IPS-11a (cell line): ENCODE data around the gene CEACAM16.
"Not testable (repeated sequence)": the region's sequence is repeated elsewhere in the genome, so short reads cannot be mapped to it uniquely, and the experiment has no call there.

Experiments
- H3K4me3 ChIP-seq: one replicate; pipeline ENCODE4 v1.5.1; 2013; ENCODE audit warnings: low read depth, low read length, control low read depth

CEACAM16 gene

DNA sequence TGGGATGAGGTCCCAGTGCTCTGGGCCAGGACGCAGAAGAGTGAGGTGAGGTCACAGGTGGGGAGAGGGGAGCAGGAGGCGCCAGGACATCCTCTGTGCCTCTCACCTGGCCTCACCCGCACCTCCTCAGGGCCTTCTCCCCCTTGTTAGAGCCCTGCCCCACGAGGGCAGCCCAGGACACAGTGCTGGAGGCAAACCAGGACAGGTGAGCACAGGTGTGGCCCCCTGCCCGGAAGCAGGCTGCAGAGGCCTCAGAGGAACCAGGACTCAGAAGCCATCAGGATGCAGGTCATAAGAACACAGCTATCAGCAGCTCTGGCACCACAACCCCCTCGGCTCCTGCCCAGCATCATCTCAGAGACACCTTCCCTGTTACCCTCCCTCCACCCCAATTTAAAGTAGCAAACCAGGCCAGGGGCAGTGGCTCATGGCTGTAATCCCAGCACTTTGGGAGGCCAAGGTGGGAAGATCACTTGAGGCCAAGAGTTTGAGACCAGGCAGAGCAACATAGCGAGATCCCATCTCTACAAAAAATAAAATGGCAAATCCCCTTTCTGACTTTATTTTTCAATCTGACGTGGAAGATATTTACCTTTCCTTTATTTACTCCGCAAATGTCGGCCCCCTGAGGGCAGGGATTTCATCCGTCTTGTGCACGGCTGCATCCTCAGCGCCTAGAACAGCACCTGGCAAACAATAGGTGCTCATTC, at the start of gene CEACAM16:
Gene CEACAM16, plus strand, starts transcription at position 660 of the 710 bp plus-strand sequence. CDS start 2,306 bp downstream, outside the sequence.
- no peak within 1 kb of the TSS for H3K4me3 ChIP-seq

DNA sequence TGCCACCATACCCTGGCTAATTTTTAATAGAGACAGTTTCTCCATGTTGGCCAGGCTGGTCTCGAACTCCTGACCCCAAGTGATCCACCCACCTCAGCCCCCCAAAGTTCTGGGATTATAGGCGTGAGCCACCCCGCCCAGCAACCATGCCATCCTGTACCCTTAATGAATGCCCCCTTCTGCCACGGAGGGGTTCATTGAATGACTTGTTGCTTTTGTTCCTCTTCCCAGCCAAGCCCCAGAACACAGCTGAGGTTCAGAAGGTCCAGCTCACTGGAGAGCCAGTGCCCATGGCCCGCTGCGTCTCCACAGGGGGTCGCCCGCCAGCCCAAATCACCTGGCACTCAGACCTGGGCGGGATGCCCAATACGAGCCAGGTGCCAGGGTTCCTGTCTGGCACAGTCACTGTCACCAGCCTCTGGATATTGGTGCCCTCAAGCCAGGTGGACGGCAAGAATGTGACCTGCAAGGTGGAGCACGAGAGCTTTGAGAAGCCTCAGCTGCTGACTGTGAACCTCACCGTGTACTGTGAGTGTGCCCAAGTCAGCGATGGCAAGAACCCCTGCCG, 49.3 kb upstream of the CEACAM16 start:
- no peak overlapping the region for H3K4me3 ChIP-seq

- no peak overlapping the region for H3K4me3 ChIP-seq
Measured at GRCh38 chr19:44653343-44653742, 45.6 kb upstream of the CEACAM16 start.

- H3K4me3 ChIP-seq = no peak overlapping the region
Measured at GRCh38 chr19:44653977-44654774, 44.8 kb upstream of the CEACAM16 start.

- H3K4me3 ChIP-seq = no peak overlapping the region
Measured at GRCh38 chr19:44657211-44657921, 41.6 kb upstream of the CEACAM16 start.

DNA sequence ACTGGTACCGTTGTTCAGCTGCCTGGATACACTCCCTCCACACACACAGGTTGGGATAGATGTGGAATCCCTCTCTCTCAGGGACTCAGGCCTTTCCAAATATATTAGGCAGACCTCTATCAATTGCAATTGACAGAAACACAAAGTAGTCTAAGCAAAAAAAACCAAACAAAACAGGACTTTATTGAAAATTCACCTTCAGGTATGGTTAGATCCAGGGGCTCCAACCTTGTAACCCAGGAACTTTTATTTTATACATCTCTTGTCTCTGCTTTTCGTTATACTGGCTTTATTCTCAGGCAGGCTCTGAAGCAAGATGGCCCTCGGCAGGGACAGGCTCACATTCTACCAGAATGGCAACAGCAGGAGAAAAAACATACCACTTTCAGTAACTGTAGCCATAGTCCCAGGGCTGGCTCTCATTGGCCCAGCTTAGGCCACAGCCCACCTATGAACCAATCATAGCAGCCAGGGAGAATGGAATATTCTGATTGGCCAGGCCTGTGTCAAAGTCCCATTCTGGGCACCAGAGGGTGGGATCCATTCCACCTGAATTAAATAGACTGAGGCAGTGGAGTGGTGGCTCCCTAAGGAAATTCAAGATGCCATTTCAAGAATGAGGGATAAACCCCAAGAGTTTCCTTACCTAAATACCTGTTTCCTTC, 40.8 kb upstream of the CEACAM16 start:
- no peak overlapping the region for H3K4me3 ChIP-seq

GRCh38 chr19:44660081-44660480, 38.9 kb upstream of the CEACAM16 start:
- no peak overlapping the region for H3K4me3 ChIP-seq

- H3K4me3 ChIP-seq = no peak overlapping the region
Measured at GRCh38 chr19:44661205-44661604, 37.7 kb upstream of the CEACAM16 start.

- no peak overlapping the region for H3K4me3 ChIP-seq
Measured at GRCh38 chr19:44661904-44662303, 37.0 kb upstream of the CEACAM16 start.

DNA sequence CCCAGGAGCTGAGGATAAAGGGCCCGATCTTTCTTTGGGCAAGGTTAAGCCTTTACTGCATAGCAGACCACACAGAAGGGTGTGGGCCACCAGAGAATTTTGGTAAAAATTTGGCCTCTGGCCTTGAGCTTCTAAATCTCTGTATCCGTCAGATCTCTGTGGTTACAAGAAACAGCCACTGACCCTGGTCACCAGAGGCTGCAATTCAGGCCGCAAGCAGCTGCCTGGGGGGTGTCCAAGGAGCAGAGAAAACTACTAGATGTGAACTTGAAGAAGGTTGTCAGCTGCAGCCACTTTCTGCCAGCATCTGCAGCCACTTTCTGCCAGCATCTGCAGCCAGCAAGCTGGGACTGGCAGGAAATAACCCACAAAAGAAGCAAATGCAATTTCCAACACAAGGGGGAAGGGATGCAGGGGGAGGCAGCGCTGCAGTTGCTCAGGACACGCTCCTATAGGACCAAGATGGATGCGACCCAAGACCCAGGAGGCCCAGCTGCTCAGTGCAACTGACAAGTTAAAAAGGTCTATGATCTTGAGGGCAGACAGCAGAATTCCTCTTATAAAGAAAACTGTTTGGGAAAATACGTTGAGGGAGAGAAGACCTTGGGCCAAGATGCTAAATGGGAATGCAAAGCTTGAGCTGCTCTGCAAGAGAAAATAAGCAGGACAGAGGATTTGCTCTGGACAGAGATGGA, 36.1 kb upstream of the CEACAM16 start:
- no peak overlapping the region for H3K4me3 ChIP-seq

GRCh38 chr19:44663996-44664395, 35.0 kb upstream of the CEACAM16 start:
- no peak overlapping the region for H3K4me3 ChIP-seq

DNA sequence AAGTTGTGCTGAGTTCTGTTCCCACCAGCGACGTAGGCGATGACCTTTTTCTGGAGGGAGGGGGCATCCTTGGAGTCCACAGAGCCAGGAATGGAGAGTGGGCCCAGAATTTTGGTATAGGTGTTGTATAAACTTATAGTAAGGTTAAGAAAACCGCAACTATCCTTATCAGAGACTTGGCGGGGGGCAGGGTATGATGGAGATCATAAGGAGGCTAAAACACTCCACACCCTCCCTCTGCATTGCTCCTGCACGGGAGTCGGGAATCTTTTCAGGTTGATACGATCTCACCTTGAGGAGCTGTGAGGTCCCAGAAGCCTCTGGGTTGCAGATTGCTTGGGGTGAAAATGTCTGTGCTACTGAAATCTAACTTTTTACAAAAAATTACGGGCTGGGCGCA, 34.0 kb upstream of the CEACAM16 start:
- H3K4me3 ChIP-seq = no peak overlapping the region

GRCh38 chr19:44666852-44667556, 31.9 kb upstream of the CEACAM16 start:
- H3K4me3 ChIP-seq = no peak overlapping the region

- H3K4me3 ChIP-seq = no peak overlapping the region
Measured at GRCh38 chr19:44668985-44669764, 29.8 kb upstream of the CEACAM16 start.

GRCh38 chr19:44670027-44670426, 28.9 kb upstream of the CEACAM16 start:
- H3K4me3 ChIP-seq = not testable (repeated sequence)

DNA sequence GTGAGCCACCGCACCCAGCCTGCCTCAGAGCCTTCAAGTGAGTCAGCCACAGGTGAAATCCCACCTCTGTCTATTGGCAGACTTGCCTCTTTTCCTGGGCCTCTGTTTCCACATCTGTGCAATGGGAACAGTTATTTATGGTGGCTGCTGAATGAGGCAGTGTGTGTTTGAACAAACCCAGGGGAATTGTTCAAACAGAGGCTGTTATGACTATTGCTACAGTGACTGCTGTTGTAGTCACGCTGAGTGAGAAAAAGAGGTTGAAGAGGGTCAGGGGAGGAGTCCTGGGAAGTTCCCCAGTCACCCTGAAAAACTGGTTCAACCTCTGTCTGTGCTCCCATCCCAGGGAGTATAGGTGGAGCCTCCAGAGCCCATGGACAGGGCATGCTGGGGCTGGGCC, 27.6 kb upstream of the CEACAM16 start, which contains the start of gene CEACAM19:
Gene CEACAM19, plus strand, starts transcription at position 83 of the 400 bp plus-strand sequence. CDS start 450 bp downstream, outside the sequence.
- no peak within 1 kb of the TSS for H3K4me3 ChIP-seq

GRCh38 chr19:44672226-44672625, 26.7 kb upstream of the CEACAM16 start:
- no peak overlapping the region for H3K4me3 ChIP-seq

- H3K4me3 ChIP-seq = no peak overlapping the region
Measured at GRCh38 chr19:44673510-44673909, 25.4 kb upstream of the CEACAM16 start.

DNA sequence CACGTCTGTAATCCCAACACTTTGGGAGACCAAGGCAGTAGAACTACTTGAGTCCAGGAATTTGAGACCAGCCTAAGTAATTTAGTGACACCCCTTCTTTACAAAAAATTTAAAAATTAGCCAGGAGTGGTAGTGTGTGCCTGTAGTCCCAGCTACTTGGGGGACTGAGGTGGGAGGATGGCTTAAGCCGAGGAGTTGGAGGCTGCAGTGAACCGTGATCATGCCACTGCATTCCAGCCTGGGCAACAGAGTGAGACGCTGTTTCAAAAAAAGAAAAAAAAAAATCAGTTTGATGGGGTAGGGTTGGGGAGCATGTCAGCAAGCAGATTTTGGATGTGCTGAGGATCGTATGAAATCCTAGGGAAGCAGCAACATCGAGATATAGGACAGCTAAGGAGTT, 23.4 kb upstream of the CEACAM16 start:
- H3K4me3 ChIP-seq = no peak overlapping the region
